Neuronal stem cell (in vitro differentiated cells): ENCODE measurements around the gene TMEM51.
A peak's percentile ranks its signal among the peaks of the same experiment; 100 is the strongest.

Experiments
- DNase-seq: peaks from one replicate; pipeline ENCODE4 v3.0.0-alpha.2; 2013; ENCODE audit warnings: low spot score
- H2AFZ ChIP-seq: one replicate; pipeline ENCODE4 v1.6.1; 2013; ENCODE audit warnings: mild to moderate bottlenecking, low read length, inconsistent platforms
- H2AK5ac ChIP-seq: 2 replicates; pipeline ENCODE4 v1.6.1; 2013; ENCODE audit warnings: low read depth, mild to moderate bottlenecking, inconsistent platforms, low read length, moderate library complexity, mixed read lengths
- H2BK120ac ChIP-seq: 2 replicates; pipeline ENCODE4 v1.6.1; 2013; ENCODE audit warnings: low read depth, mild to moderate bottlenecking, inconsistent platforms, low read length, moderate library complexity, mixed read lengths
- H2BK12ac ChIP-seq: one replicate; pipeline ENCODE4 v1.6.1; 2013; ENCODE audit warnings: low read length, inconsistent platforms
- H2BK15ac ChIP-seq: 2 replicates; pipeline ENCODE4 v1.6.1; 2013; ENCODE audit warnings: mild to moderate bottlenecking, low read length, inconsistent platforms, mixed read lengths
- H2BK5ac ChIP-seq: one replicate; pipeline ENCODE4 v1.6.1; 2013; ENCODE audit warnings: inconsistent platforms, mild to moderate bottlenecking, low read length, moderate library complexity
- H3K14ac ChIP-seq: one replicate; pipeline ENCODE4 v1.6.1; 2013; ENCODE audit warnings: low read length, inconsistent platforms
- H3K18ac ChIP-seq: 2 replicates; pipeline ENCODE4 v1.6.1; 2013; ENCODE audit warnings: low read length, inconsistent platforms
- H3K23ac ChIP-seq: 2 replicates; pipeline ENCODE4 v1.6.1; 2013; ENCODE audit warnings: low read depth, mild to moderate bottlenecking, mixed read lengths, low read length, inconsistent platforms; ENCODE audit not compliant: poor library complexity
- H3K27ac ChIP-seq: replicated peaks from 3 replicates; pipeline ENCODE4 v1.5.1; 2013; ENCODE audit warnings: low read length, inconsistent platforms
- H3K27me3 ChIP-seq, 3 experiments: 2 replicates each; pipeline ENCODE4 v1.6.1; 2013; ENCODE audit warnings: low read length in 3 of 3, mild to moderate bottlenecking in 2 of 3, inconsistent platforms in 1 of 3, low read depth in 1 of 3, mixed read lengths in 1 of 3, moderate library complexity in 1 of 3; ENCODE audit not compliant: control insufficient read depth in 3 of 3, insufficient read depth in 3 of 3
- H3K36me3 ChIP-seq, 2 donors: replicated peaks in 1 of 2; 2 replicates each; pipeline ENCODE4 v1.6.1; 2013; ENCODE audit warnings: low read length in 2 of 2; ENCODE audit not compliant: control insufficient read depth in 2 of 2, insufficient read depth in 2 of 2
- H3K4ac ChIP-seq: 2 replicates; pipeline ENCODE4 v1.6.1; 2013; ENCODE audit warnings: inconsistent platforms, mild to moderate bottlenecking, low read length, moderate library complexity
- H3K4me1 ChIP-seq, 2 donors: 1 replicate in 1 of 2; 2 replicates in 1 of 2; pipeline ENCODE4 v1.6.1; 2013; ENCODE audit warnings: low read length in 2 of 2, low read depth in 1 of 2; ENCODE audit not compliant: control insufficient read depth in 2 of 2, insufficient read depth in 1 of 2
- H3K4me2 ChIP-seq: one replicate; pipeline ENCODE4 v1.6.1; 2013; ENCODE audit warnings: mild to moderate bottlenecking, low read length, inconsistent platforms; ENCODE audit not compliant: insufficient read depth, poor library complexity, severe bottlenecking
- H3K4me3 ChIP-seq, 2 donors: 2 replicates each; pipeline ENCODE4 v1.5.1; 2013; ENCODE audit warnings: low read length in 2 of 2, mild to moderate bottlenecking in 2 of 2, inconsistent platforms in 1 of 2, moderate library complexity in 1 of 2
- H3K79me1 ChIP-seq: one replicate; pipeline ENCODE4 v1.6.1; 2013; ENCODE audit warnings: low read depth, mild to moderate bottlenecking, inconsistent platforms, low read length, moderate library complexity
- H3K9ac ChIP-seq: one replicate; pipeline ENCODE4 v1.6.1; 2013; ENCODE audit warnings: mild to moderate bottlenecking, low read depth, low read length, inconsistent platforms; ENCODE audit not compliant: poor library complexity
- H3K9me3 ChIP-seq, 2 donors: replicated peaks in 1 of 2; 2 replicates each; pipeline versions ENCODE3 to v1.6.1; 2013; ENCODE audit warnings: low read length in 2 of 2, mild to moderate bottlenecking in 2 of 2, inconsistent platforms in 1 of 2, low read depth in 1 of 2, mixed read lengths in 1 of 2, moderate library complexity in 1 of 2; ENCODE audit not compliant: control insufficient read depth in 2 of 2, insufficient read depth in 1 of 2
- H4K8ac ChIP-seq: one replicate; pipeline ENCODE4 v1.6.1; 2013; ENCODE audit warnings: low read depth, mild to moderate bottlenecking, inconsistent platforms, low read length, moderate library complexity
- H4K91ac ChIP-seq: one replicate; pipeline ENCODE4 v1.6.1; 2013; ENCODE audit warnings: low read length, low read depth, mild to moderate bottlenecking, inconsistent platforms; ENCODE audit not compliant: poor library complexity
- WGBS, 2 donors: extraction: QIAGEN DNeasy Blood & Tissue Kit; methylation state at CpG; one replicate each; pipeline ENCODE4 v1.1.7; 2013; ENCODE audit warnings: missing lambda C conversion rate in 2 of 2, mixed read lengths in 1 of 2; ENCODE audit not compliant: insufficient read length in 2 of 2, insufficient replicate concordance in 1 of 2; ENCODE audit errors: extremely low coverage in 2 of 2; 5-methylcytosine and 5-hydroxymethylcytosine counted together

Gene TMEM51

GRCh38 chr1:15113146-15113545, 40.4 kb upstream of the TMEM51 start:
- Histone ChIP-seq H2BK120ac (no peak overlapping the region), H3K36me3 (peaks cover 0 to 3% of the 10 kb centered on the region in 2 donors), H3K23ac (no peak overlapping the region), H4K8ac (no peak overlapping the region), H3K4ac (no peak overlapping the region), H2AFZ (no peak overlapping the region), H3K79me1 (no peaks in the 10 kb centered on the region), H2AK5ac (no peak overlapping the region), H3K14ac (no peak overlapping the region), H3K27ac (no peak overlapping the region), H2BK15ac (no peak overlapping the region), H3K27me3 (no peaks in the 10 kb centered on the region), H3K4me1 (peaks cover 4 to 12% of the 10 kb centered on the region in 2 donors), H2BK5ac (no peak overlapping the region), H3K18ac (no peak overlapping the region), H3K9ac (no peak overlapping the region), H3K4me3 (no peak overlapping the region), H3K9me3 (no peaks in the 10 kb centered on the region), H2BK12ac (no peak overlapping the region), H3K4me2 (no peak overlapping the region), H4K91ac (no peak overlapping the region)
- no peak for DNase-seq
- WGBS, 2 donors = no CpG with 5 or more reads among the region's 5 CpGs

- no peaks in the 10 kb centered on the region for H3K79me1 ChIP-seq
- peak overlapping the region; percentile 21 for H2AK5ac ChIP-seq
- no peak overlapping the region for H3K18ac ChIP-seq
- H3K23ac ChIP-seq = peak overlapping the region; percentile 49
- H4K91ac ChIP-seq = no peak overlapping the region
- H3K9ac ChIP-seq = no peak overlapping the region
- no peak overlapping the region for H2BK12ac ChIP-seq
- no peak for DNase-seq
- no peak overlapping the region for H2BK15ac ChIP-seq
- H3K14ac ChIP-seq = no peak overlapping the region
- no peak overlapping the region for H3K4me3 ChIP-seq
- H2BK5ac ChIP-seq = no peak overlapping the region
- no peak overlapping the region for H2BK120ac ChIP-seq
- H3K4me1 ChIP-seq = peaks cover 4 to 7% of the 10 kb centered on the region in 2 donors
- no CpG with 5 or more reads among the region's 13 CpGs for WGBS, 2 donors
- no peak overlapping the region for H3K27ac ChIP-seq
- no peaks in the 10 kb centered on the region for H3K9me3 ChIP-seq
- H3K27me3 ChIP-seq = no peaks in the 10 kb centered on the region
- H3K4me2 ChIP-seq = no peak overlapping the region
- no peak overlapping the region for H4K8ac ChIP-seq
- no peak overlapping the region for H3K4ac ChIP-seq
- no peak overlapping the region for H2AFZ ChIP-seq
- peaks cover 0 to 3% of the 10 kb centered on the region in 2 donors for H3K36me3 ChIP-seq
Measured at GRCh38 chr1:15114884-15115283, 38.7 kb upstream of the TMEM51 start.

- no peak overlapping the region for H2BK12ac ChIP-seq
- no peaks in the 10 kb centered on the region for H3K9me3 ChIP-seq
- H2BK15ac ChIP-seq = no peak overlapping the region
- no peak overlapping the region for H3K9ac ChIP-seq
- no peak overlapping the region for H3K14ac ChIP-seq
- H3K36me3 ChIP-seq = peaks cover 0 to 3% of the 10 kb centered on the region in 2 donors
- WGBS, 2 donors = no CpG with 5 or more reads among the region's 15 CpGs
- no peaks in the 10 kb centered on the region for H3K27me3 ChIP-seq
- H3K18ac ChIP-seq = no peak overlapping the region
- no peaks in the 10 kb centered on the region for H3K79me1 ChIP-seq
- no peak overlapping the region for H4K91ac ChIP-seq
- no peak overlapping the region for H4K8ac ChIP-seq
- H2BK5ac ChIP-seq = no peak overlapping the region
- no peak overlapping the region for H3K4me3 ChIP-seq
- H2AK5ac ChIP-seq = no peak overlapping the region
- no peak overlapping the region for H3K23ac ChIP-seq
- H3K4ac ChIP-seq = no peak overlapping the region
- H2AFZ ChIP-seq = no peak overlapping the region
- DNase-seq = no peak
- peaks cover 4 to 7% of the 10 kb centered on the region in 2 donors for H3K4me1 ChIP-seq
- no peak overlapping the region for H3K27ac ChIP-seq
- H2BK120ac ChIP-seq = no peak overlapping the region
- H3K4me2 ChIP-seq = no peak overlapping the region
Measured at GRCh38 chr1:15115542-15116330, 37.8 kb upstream of the TMEM51 start.

GRCh38 chr1:15116966-15117365, 36.6 kb upstream of the TMEM51 start:
- H4K91ac ChIP-seq = no peak overlapping the region
- H2AFZ ChIP-seq = no peak overlapping the region
- no peak for DNase-seq
- no peak overlapping the region for H2AK5ac ChIP-seq
- no peak overlapping the region for H2BK12ac ChIP-seq
- no peak overlapping the region for H3K9ac ChIP-seq
- H3K27ac ChIP-seq = no peak overlapping the region
- H3K23ac ChIP-seq = no peak overlapping the region
- peaks cover 0 to 3% of the 10 kb centered on the region in 2 donors for H3K36me3 ChIP-seq
- no peak overlapping the region for H3K14ac ChIP-seq
- H4K8ac ChIP-seq = no peak overlapping the region
- H2BK120ac ChIP-seq = no peak overlapping the region
- H2BK5ac ChIP-seq = no peak overlapping the region
- WGBS, 2 donors = no CpG with 5 or more reads among the region's 5 CpGs
- H3K79me1 ChIP-seq = no peaks in the 10 kb centered on the region
- H3K9me3 ChIP-seq = no peaks in the 10 kb centered on the region
- peak overlapping the region; percentile 2 for H2BK15ac ChIP-seq
- H3K4me1 ChIP-seq = peaks cover 2 to 5% of the 10 kb centered on the region in 2 donors
- H3K27me3 ChIP-seq = no peaks in the 10 kb centered on the region
- no peak overlapping the region for H3K4ac ChIP-seq
- H3K4me3 ChIP-seq = no peak overlapping the region
- no peak overlapping the region for H3K18ac ChIP-seq
- H3K4me2 ChIP-seq = no peak overlapping the region
